ENCODE measurements around the gene ASAP2.

ASAP2 gene

DNA sequence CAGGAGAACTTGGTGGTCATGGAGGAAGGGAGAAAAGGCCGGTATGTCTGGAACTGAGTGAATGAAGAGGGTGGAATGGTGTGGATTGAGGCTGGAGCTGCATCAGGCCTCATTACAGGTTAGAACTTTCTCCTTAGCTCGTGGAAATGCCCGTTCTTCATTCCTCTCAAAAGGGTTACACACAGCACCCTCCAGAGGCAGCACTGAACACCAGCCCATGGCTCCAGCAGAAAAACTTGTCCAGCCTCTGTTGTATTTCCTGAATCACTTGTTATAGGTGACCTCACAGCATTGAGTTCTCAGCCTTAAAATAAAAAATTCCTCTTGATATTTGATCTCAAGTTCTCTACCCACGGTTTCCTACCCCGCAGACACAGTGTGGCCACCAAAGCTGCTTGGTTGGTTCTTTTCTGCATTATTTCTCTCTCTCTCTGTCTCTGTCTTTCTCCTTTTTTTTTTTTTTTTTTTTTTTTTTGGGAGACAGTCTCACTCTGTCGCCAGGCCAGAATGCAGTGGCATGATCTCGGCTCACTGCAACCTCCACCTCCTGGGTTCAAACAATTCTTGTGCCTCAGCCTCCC lies 127.1 kb downstream of the ASAP2 start:
- in situ Hi-C loops (cut with HindIII; ENCODE audit: low pct_ligation_motif_present, low sequenced_read_pairs) = no loop called here
- peaks cover 23% of the 10 kb centered on the region for H3K36me3 ChIP-seq (replicated peaks)
- H3K4me3 ChIP-seq (ENCODE audit: low read depth, low read length) = no peak overlapping the region
- no peaks in the 10 kb centered on the region for H3K27me3 ChIP-seq (replicated peaks)
- peak; percentile 86 for DNase-seq
- no peak overlapping the region for H3K27ac ChIP-seq
- TF ChIP-seq, protein P1, sequence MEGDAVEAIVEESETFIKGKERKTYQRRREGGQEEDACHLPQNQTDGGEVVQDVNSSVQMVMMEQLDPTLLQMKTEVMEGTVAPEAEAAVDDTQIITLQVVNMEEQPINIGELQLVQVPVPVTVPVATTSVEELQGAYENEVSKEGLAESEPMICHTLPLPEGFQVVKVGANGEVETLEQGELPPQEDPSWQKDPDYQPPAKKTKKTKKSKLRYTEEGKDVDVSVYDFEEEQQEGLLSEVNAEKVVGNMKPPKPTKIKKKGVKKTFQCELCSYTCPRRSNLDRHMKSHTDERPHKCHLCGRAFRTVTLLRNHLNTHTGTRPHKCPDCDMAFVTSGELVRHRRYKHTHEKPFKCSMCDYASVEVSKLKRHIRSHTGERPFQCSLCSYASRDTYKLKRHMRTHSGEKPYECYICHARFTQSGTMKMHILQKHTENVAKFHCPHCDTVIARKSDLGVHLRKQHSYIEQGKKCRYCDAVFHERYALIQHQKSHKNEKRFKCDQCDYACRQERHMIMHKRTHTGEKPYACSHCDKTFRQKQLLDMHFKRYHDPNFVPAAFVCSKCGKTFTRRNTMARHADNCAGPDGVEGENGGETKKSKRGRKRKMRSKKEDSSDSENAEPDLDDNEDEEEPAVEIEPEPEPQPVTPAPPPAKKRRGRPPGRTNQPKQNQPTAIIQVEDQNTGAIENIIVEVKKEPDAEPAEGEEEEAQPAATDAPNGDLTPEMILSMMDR (IDR thresholded peaks at IDR 0.05; ENCODE audit: low read depth, low read length, missing control alignments) = peak; percentile 89

DNA sequence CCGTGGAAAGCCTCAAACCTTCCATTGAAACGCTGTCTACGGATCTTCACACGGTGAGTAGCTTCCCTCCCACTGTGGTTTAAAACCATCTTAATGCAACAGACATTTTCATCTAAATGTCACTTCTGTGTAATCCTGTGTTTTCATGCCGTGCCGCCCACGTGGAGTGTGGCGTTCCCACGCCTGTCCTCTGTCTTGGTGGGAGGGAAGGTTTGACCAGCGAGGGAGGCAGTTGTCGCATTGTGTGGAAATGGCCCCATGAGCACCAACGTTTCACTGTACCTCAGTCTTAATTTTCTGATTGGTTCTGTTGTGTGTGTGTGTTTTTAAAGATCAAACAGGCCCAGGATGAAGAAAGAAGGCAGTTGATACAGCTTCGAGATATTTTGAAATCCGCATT lies 128.1 kb downstream of the ASAP2 start:
- TF ChIP-seq, protein P1 (IDR thresholded peaks at IDR 0.05; ENCODE audit: low read depth, low read length, missing control alignments) = no peak
- Histone ChIP-seq H3K36me3 (replicated peaks) (peaks cover 23% of the 10 kb centered on the region), H3K27me3 (replicated peaks) (no peaks in the 10 kb centered on the region), H3K4me3 (ENCODE audit: low read depth, low read length) (no peak overlapping the region), H3K27ac (no peak overlapping the region)
- in situ Hi-C loops (cut with HindIII; ENCODE audit: low pct_ligation_motif_present, low sequenced_read_pairs) = no loop called here
- DNase-seq = no peak

DNA sequence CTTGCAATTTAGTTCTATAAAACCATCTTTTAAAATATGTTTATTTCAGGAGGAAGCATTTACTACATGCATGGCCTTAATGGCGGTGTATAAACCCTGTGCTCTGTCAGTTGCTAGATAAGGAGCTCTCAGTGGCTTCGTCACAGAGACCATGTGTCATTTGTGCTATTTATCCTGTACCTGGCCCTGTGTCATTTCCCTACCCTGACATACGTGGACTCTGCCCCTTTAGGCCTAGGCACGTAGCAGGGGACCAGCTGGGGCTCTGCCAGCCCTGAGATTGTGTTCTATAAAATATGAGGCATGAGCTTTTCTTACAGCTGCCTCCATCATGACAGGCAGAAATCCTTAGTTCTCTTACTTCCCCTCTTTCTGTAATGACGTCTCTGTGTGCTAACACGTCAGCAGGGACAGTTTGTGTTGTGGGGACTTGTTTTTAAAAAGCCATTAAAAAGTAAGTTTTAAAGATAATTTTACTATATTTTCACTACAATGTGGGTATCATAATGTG lies 128.8 kb downstream of the ASAP2 start:
- H3K4me3 ChIP-seq (ENCODE audit: low read depth, low read length) = no peak overlapping the region
- H3K27ac ChIP-seq = no peak overlapping the region
- in situ Hi-C loops (cut with HindIII; ENCODE audit: low pct_ligation_motif_present, low sequenced_read_pairs) = no loop called here
- TF ChIP-seq, protein P1 (IDR thresholded peaks at IDR 0.05; ENCODE audit: low read depth, low read length, missing control alignments) = no peak
- peaks cover 27% of the 10 kb centered on the region for H3K36me3 ChIP-seq (replicated peaks)
- no peaks in the 10 kb centered on the region for H3K27me3 ChIP-seq (replicated peaks)
- no peak for DNase-seq

DNA sequence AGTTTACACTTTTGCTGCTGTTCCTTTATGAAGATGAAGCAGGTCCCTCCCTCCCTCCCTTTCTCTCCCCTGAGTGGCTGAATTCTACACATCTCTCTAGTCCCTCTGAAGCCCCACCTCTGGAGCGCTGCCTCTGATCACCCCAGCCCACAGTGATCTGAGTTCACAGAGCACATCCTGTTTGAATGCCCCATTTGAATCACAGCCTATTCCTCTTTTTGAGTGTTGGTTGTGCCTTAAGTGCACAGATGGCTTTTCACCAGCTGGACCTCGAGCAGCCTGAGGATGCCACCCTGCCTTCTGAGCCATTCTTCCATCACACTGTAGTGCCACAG lies 129.6 kb downstream of the ASAP2 start:
- peak; percentile 55 for DNase-seq
- H3K36me3 ChIP-seq (replicated peaks) = peaks cover 30% of the 10 kb centered on the region
- TF ChIP-seq, protein P1 (IDR thresholded peaks at IDR 0.05; ENCODE audit: low read depth, low read length, missing control alignments) = no peak
- H3K27me3 ChIP-seq (replicated peaks) = no peaks in the 10 kb centered on the region
- in situ Hi-C loops (cut with HindIII; ENCODE audit: low pct_ligation_motif_present, low sequenced_read_pairs) = no loop called here
- H3K27ac ChIP-seq = no peak overlapping the region
- no peak overlapping the region for H3K4me3 ChIP-seq (ENCODE audit: low read depth, low read length)

DNA sequence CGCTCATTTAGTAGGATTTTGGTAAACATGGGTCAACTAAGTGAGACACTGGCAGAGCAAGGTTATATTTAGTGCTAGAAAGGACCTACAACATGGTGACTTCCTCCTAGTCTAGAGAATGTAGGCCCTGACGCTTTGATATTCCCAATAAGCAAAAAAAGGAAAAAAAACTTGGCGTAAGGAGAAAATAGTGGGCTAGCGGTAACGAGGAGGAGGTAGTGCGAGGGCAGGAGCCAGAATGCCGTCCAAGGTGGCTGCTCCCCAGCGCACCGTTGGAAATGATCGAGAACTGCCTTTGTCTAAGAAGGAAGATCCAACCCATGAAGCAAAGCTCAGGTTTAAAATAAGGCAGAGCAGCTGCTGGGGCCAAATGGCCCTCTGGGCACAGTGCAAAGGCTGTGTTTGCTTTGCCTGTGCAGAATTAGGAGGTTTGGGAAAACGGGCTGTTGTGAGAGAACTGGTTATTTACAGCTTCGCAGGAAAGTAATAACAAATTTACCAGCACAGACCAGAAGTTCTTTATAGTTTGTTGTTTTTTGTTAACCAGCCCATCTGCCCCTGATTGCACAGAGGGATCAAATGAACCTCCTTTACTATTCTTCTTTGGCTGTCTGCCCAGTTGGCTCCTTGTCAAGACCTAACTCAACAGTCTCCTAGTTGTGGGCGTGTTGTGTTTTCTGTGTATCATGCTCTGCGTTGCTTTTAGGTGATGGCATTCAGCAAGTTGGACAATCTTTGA lies 130.1 kb downstream of the ASAP2 start:
- H3K36me3 ChIP-seq (replicated peaks) = peaks cover 32% of the 10 kb centered on the region
- in situ Hi-C loops (cut with HindIII; ENCODE audit: low pct_ligation_motif_present, low sequenced_read_pairs) = no loop called here
- peak; percentile 98 for DNase-seq
- TF ChIP-seq, protein P1 (IDR thresholded peaks at IDR 0.05; ENCODE audit: low read depth, low read length, missing control alignments) = no peak
- no peaks in the 10 kb centered on the region for H3K27me3 ChIP-seq (replicated peaks)
- no peak overlapping the region for H3K27ac ChIP-seq
- H3K4me3 ChIP-seq (ENCODE audit: low read depth, low read length) = no peak overlapping the region

All from brain microvascular endothelial cell (primary cell).